WTC11 (cell line): Measurements from ENCODE around the gene DNAAF9.

Experiments
- AR ChIP-seq: fragments of 250-450 bp; sonication (Bioruptor Pico); IDR thresholded peaks from 2 replicates; pipeline ENCODE4 v1.9.0; 2021; ENCODE audit warnings: mild to moderate bottlenecking
- ARID4B ChIP-seq: sonication (generic); formaldehyde crosslinking; IDR thresholded peaks from 2 replicates; pipeline ENCODE4 v1.8.0; 2023; ENCODE audit warnings: missing genetic modification reagents, mild to moderate bottlenecking, borderline replicate concordance
- NFYB ChIP-seq: sonication (generic); formaldehyde crosslinking; conservative IDR thresholded peaks from 2 replicates; pipeline ENCODE4 v1.8.0; 2022; ENCODE audit warnings: low read depth, missing genetic modification reagents
- ZNF138 ChIP-seq: sonication (generic); formaldehyde crosslinking; conservative IDR thresholded peaks from 2 replicates; pipeline ENCODE4 v1.8.1; 2022; ENCODE audit warnings: mild to moderate bottlenecking, moderate library complexity, missing genetic modification reagents

GRCh38 chr20:3400260-3401155 lies 7.0 kb downstream of the DNAAF9 start:
- TF ChIP-seq ZNF138 (CRISPR knock-in tag) (no peak), ARID4B (no peak), AR (CRISPR knock-in tag) (no peak), NFYB (no peak)
